Measurements from ENCODE around the gene KCNC4.

GRCh38 chr1:110248746-110249145 lies 38.6 kb downstream of the KCNC4 start:
- TF ChIP-seq CTCF (conservative IDR thresholded peaks at IDR 0.05; ENCODE audit: low read depth, low read length) (no peak), EZH2 (IDR thresholded peaks at IDR 0.05; ENCODE audit: borderline replicate concordance, low read depth, low read length, poor library complexity, severe bottlenecking) (no peak)
